K562 treated with DMSO at 1 percent for 4 hours (cell line): ENCODE results near the gene RPS6KA3. TPM values are rescaled to one million over a fixed set of nuclear protein-coding genes. Genes with fewer than 3 reads are reported as not detected.

Experiments
- total RNA-seq: library from RNA; unstranded; fragments of 300-600 nt; gene quantifications from 2 replicates; pipeline ENCODE4 v1.2.3, GENCODE V29; 2022; ENCODE audit not compliant: insufficient read depth

RPS6KA3 gene
- total RNA-seq, result 18.3 and 21.6 TPM in 2 replicates

GRCh38 chrX:20266810-20267606, at the start of gene RPS6KA3:
Gene RPS6KA3, minus strand, starts transcription at chrX:20266909. Its CDS starts 277 bp downstream, at chrX:20266632.

GRCh38 chrX:20141281-20142220, 125.2 kb downstream of the RPS6KA3 start, which contains the start of gene EIF1AX:
Gene EIF1AX, minus strand, starts transcription at chrX:20141838. Its CDS starts 198 bp downstream, at chrX:20141640.

GRCh38 chrX:20116577-20117240, 150.0 kb downstream of the RPS6KA3 start, which contains the start of gene MAP7D2:
Gene MAP7D2, minus strand, starts transcription at chrX:20116907. Its CDS starts 28 bp downstream, at chrX:20116879.

Other genes starting within 250 kb of the RPS6KA3 start
- not detected in 2 replicates for gene MAP7D2, start 150.0 kb downstream of the RPS6KA3 start, total RNA-seq
- 27.9 and 29.0 TPM in 2 replicates for gene EIF1AX, start 125.1 kb downstream of the RPS6KA3 start, total RNA-seq